ENCODE measurements around the gene ZNF444.

GRCh38 chr19:56114051-56114777 lies 26.9 kb upstream of the ZNF444 start:
- no peak for TF ChIP-seq POLR2A (IDR thresholded peaks at IDR 0.05)
- TF ChIP-seq, protein P1, sequence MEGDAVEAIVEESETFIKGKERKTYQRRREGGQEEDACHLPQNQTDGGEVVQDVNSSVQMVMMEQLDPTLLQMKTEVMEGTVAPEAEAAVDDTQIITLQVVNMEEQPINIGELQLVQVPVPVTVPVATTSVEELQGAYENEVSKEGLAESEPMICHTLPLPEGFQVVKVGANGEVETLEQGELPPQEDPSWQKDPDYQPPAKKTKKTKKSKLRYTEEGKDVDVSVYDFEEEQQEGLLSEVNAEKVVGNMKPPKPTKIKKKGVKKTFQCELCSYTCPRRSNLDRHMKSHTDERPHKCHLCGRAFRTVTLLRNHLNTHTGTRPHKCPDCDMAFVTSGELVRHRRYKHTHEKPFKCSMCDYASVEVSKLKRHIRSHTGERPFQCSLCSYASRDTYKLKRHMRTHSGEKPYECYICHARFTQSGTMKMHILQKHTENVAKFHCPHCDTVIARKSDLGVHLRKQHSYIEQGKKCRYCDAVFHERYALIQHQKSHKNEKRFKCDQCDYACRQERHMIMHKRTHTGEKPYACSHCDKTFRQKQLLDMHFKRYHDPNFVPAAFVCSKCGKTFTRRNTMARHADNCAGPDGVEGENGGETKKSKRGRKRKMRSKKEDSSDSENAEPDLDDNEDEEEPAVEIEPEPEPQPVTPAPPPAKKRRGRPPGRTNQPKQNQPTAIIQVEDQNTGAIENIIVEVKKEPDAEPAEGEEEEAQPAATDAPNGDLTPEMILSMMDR (IDR thresholded peaks at IDR 0.05), result no peak

Measured in tibial nerve (tissue), 3 donors.